GM23338 (cell line): ENCODE measurements around the gene PODN.

ENCODE experiments used
- CREB1 ChIP-seq: fragments of 250-450 bp; sonication (Bioruptor Pico); IDR thresholded peaks from 2 replicates; pipeline ENCODE4 v1.5.0; 2020; ENCODE audit warnings: low read depth, mild to moderate bottlenecking, moderate library complexity
- EZH2 ChIP-seq: fragments of 200-600 bp; sonication (generic); IDR thresholded peaks from one replicate; pipeline ENCODE4 v1.8.0; 2017; ENCODE audit warnings: antibody characterized with exemption, mild to moderate bottlenecking, low read depth; ENCODE audit not compliant: unreplicated experiment
- JUNB ChIP-seq: IDR thresholded peaks from one replicate; pipeline ENCODE4 v1.6.1; 2016; ENCODE audit warnings: antibody characterized with exemption; ENCODE audit not compliant: unreplicated experiment
- POLR2AphosphoS5 ChIP-seq: IDR thresholded peaks from 2 replicates; pipeline ENCODE4 v1.6.1; 2016; ENCODE audit warnings: antibody characterized with exemption, low read depth
- ZNF331 ChIP-seq: fragments of 250-450 bp; sonication (Bioruptor Pico); IDR thresholded peaks from 2 replicates; pipeline ENCODE4 v1.5.0; 2020; ENCODE audit warnings: low read depth, mild to moderate bottlenecking, moderate library complexity
- TF ChIP-seq, protein P1 (sequence below), 2 experiments: fragments of 200-600 bp in 1 of 2; sonication (generic) in 1 of 2; conservative IDR thresholded peaks; 2 replicates each; pipeline versions ENCODE4 v1.5.1 to v1.6.1; 2016 to 2017; ENCODE audit warnings: antibody characterized with exemption in 2 of 2, low read depth in 2 of 2, mild to moderate bottlenecking in 2 of 2, moderate library complexity in 1 of 2

DNA sequence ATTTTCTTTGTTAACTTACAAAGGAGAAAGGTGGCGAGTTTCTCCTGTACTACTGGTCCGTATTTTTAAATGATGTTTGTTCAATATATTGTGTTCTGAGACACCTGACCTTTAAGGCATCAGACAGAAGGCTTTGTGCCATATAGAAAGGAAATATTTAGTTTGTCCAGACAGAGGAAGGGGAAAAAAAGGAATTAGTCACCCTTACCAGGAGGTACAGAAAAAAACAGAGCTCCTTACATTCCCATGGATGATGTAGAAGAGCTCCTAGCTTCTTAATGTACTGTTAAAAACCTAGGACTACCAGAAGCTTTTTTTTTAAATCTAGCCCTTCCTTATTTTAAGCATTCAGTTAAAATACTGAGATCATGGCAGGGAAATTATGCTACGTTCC lies 12.4 kb upstream of the PODN start:
- TF ChIP-seq EZH2 (no peak), ZNF331 (CRISPR knock-in tag) (no peak), JUNB (no peak), POLR2AphosphoS5 (no peak), CREB1 (CRISPR knock-in tag) (no peak)
- TF ChIP-seq, protein P1, sequence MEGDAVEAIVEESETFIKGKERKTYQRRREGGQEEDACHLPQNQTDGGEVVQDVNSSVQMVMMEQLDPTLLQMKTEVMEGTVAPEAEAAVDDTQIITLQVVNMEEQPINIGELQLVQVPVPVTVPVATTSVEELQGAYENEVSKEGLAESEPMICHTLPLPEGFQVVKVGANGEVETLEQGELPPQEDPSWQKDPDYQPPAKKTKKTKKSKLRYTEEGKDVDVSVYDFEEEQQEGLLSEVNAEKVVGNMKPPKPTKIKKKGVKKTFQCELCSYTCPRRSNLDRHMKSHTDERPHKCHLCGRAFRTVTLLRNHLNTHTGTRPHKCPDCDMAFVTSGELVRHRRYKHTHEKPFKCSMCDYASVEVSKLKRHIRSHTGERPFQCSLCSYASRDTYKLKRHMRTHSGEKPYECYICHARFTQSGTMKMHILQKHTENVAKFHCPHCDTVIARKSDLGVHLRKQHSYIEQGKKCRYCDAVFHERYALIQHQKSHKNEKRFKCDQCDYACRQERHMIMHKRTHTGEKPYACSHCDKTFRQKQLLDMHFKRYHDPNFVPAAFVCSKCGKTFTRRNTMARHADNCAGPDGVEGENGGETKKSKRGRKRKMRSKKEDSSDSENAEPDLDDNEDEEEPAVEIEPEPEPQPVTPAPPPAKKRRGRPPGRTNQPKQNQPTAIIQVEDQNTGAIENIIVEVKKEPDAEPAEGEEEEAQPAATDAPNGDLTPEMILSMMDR (conservative IDR thresholded peaks at IDR 0.05; ENCODE audit: low read depth in 2 of 2): no peak
